Endometrial microvascular endothelial cells (primary cell): ENCODE measurements around the gene PPP1R1A. TPM values are rescaled to one million over a fixed set of nuclear protein-coding genes. Genes with fewer than 3 reads are reported as not detected.

Experiments
- in situ Hi-C: cut with HindIII; loops from 2 replicates; pipeline ENCODE4 v1.10.0; 2017; ENCODE audit warnings: low sequenced_read_pairs, low pct_unique_long_range_greater_than_20kb; ENCODE audit errors: inconsistent ontology term
- total RNA-seq: library from RNA; depleted of rRNA; stranded (reverse); fragments of >200 nt; gene quantifications from one replicate; pipeline ENCODE4 v1.2.3, GENCODE V29; 2015; ENCODE audit errors: inconsistent ontology term

PPP1R1A gene
- total RNA-seq, 1 donor from 2014 or later: not detected

DNA sequence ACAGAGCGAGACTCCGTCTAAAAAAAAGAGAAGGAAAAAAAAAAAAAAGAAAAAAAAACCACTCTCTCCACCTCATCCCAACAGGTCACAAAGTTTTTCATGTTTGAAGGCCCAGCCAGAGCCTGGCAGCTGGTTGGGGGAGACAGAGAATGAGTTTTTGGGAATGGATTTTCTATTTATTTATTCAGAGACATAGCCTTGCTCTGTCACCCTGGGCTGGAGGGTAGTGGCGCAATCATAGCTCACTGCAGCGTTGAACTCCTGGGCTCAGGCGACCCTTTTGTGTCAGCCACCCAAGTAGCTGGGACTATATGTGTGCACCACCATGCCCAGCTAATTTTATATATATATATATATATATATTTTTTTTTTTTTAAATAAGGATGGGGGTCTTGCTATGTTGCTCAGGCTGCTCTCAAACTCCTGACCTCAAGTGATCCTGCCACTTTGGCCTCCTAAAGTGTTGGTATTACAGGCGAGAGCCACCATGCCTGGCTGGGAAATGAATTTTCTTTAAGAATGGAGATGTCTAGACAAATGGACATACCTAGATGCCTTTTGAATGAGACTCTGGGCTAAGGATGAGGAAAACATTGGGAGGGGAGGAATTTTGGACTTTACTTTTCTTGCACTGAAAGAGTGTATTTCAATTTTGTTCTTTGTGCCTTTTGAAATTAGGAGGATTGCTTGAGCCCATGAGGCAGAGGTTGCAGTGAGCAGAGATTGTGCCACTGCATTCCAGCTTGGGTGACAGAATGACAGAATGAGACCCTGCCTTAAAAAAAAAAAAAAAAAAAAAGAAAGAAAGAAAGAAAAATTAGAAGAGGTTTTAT, 16.9 kb upstream of the PPP1R1A start:
- in situ Hi-C loops: no loop called here

DNA sequence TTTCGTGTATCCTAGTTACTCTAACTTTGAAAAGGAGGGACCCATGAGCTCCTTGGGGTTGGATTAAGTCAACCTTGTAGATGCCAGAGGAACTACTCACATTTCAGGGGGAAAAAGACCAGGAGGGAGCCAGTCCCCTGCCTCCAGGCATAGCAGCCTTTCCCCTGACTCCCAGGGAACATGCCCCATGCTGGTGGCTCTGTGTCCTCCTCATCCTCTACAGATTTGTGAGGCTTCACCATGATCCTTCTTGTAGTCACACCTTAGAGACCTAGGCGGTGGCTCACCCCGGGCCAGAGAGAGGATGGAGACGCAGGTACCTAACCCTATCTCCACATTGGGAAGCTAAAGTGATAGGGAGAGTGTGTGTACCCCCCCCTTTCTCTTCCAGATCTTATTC, 16.0 kb upstream of the PPP1R1A start:
- in situ Hi-C loops: no loop called here

DNA sequence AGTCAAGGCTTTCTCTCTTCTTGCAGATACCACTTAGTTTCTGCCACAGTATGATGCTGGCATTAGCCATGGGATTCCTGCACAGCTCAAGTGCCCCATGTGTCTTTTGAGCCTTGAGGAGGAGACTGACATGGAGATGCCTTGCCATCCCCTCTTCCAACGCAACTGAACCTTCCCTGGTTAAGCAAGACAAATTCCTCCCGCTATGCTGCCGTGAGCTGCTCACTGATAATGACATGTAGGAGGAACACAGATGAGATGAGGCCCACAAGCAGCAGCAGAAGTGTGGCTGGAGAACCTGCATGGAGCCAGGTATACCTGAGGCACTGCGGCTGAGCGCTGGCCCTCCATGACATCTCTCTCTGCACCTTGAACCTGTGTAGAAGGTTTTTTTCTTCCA, 15.4 kb upstream of the PPP1R1A start:
- in situ Hi-C loops: no loop called here

DNA sequence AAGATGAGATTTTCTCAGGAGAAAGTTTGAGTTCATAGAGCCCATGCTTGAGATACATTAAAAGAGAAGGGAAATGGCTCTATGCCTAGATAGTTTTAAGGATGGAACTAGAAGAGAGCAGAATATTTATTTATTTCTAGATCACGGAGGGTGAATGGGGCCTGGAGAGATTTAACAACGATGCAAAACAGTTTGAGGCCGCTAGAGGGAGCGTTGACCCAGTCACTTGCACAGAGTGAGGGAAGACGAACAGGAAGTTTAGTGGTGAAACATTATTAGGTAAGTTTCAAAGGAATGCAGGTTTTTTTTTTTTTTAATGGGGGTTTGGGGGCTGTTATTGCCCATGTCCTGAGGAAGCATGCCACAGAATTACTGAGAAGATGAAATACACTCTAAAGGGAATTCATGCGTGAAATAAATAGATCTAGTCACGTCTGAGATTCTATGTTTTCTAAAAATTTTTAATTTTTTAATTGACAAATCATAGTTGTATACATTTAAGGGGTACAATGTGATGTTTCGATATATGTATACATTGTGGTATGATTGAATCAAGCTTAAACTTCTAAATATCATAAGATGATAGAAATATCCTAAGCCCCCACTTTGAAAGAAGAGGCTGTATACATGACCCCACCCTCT, 14.8 kb upstream of the PPP1R1A start:
- in situ Hi-C loops: no loop called here

DNA sequence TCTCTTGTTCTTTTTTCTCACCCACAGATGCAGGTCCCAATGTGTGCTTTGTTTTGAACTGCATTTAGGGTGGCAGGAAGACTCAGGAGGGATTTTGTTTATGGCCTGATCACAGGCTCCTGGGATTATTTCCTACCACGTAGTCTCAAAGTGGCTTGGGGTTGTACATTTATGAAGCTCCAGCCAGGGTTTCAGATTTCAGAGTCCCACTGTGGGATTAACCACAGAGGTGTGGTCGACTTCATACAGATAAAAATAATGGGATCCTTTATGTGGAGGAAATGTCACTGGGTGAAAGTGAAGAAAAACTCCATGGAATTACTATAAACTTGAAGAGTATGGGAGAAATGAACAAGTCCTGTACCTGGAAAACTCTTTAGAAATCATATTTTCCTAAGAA, 14.2 kb upstream of the PPP1R1A start:
- in situ Hi-C loops: no loop called here

DNA sequence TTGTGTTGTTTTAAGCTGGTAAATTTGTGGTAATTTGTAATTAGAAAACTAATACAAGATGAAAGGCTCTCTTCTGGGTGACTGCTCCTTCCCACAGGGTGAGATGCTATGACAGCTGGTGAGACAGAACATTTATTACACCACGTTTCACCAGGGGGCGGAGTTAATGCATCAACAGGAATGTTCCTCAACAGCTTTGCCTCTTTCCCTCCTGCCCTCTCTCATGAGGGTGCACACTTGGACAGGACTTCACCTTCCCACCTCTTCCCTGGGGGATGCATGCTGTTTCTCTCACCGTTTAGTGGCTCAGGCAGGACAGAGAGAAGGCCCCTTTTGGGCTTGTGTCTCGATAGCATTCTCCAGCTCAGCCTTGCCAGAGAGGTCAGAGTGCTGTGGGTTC, 13.4 kb upstream of the PPP1R1A start:
- in situ Hi-C loops: no loop called here

DNA sequence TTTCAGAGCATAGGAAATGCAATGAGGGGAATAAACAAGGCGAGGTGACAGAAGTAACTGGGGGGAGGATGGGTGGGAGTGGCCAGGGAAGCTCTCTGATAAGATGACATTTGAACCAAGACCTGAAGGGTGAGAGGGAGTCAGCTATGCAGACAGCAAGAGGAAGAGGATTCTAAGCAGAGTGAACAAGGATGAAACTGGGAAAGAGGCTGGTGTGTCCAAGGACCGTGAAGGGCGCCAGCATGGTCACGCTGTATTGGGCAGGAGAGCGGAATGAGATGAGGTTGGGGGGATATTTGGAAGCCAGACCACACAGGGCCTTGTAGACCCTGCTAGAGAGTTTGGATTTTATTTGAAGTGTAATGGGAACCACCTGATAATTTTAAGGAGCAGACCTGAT, 10.5 kb upstream of the PPP1R1A start:
- in situ Hi-C loops: no loop called here

DNA sequence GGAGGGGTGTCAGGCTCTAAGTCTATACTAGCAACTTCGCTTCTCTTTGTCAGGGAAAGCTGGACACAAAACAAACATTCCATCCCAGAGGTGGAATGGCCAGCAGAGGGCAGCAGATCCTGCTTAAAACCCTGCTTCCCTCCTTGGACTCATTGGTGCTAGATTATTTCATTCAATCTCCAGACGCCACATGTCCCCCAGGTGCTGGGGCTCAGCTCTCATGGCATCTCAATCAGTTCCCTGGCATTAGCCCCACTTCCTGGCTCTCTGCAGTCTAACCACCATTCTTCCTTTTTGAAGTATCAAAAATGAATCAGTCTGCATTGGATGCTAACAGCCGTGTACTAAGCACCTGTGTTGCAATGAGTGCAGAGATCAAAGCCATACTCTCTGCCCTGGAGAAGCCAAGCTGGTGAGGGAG, 8.1 kb upstream of the PPP1R1A start:
- in situ Hi-C loops: no loop called here

DNA sequence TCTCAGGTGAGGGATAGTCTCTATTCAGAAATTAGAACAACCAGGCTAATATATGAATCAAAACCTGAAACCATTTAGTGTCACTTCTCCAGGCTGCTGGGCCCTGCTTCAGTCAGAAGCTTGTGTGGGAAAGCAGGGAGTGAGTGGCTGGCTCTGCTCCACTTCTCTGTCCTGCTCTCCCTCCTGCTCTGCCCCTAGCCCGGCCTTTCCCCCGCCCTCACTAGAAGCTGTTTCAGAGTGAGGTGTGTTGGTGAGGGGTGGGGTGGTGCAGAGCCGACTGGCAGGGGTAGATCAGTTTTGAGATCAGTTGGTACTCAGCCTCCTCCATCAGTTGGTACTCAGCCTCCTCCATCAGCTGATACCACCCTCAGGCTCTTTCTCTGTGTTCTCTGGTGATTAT, 7.0 kb upstream of the PPP1R1A start:
- in situ Hi-C loops: no loop called here

DNA sequence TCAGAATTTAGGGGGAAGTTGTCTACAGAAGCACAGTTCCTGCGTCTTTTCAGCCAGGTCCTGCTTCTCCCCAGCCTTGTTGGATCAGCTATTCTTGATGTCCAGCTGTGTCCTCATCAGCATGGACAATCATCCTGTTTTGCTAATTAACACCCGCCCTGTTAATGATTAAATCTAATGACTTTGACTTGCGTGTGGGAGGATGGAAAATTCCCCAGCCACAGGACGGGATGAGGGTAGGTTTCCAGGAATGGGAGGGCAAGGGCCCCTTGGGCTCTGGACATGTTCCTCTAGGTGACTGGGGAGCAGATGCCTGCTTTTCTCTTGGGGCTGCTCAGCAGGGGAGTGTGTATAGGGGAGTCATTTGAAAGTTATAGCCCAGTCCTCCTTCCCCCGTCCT, 5.3 kb upstream of the PPP1R1A start:
- in situ Hi-C loops: no loop called here

DNA sequence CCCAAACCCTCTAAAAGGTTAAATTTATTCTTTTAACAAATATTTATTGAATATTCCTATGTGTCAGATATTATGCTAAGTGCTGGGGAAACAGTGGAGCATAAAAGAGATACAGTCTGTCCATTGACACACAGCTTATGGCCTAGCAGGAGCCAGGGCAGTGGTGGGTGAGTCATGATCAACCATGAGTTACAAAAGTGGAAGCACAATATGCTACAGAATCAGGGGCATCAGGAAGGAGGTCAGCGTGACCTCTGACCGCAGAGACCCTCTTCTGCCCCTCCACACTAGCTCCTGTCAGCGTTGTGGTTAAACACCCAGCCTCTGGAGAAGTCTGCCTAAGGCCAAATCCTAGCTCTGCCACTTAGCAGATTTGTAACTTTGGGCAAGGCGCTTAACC, 4.7 kb upstream of the PPP1R1A start:
- in situ Hi-C loops: no loop called here

DNA sequence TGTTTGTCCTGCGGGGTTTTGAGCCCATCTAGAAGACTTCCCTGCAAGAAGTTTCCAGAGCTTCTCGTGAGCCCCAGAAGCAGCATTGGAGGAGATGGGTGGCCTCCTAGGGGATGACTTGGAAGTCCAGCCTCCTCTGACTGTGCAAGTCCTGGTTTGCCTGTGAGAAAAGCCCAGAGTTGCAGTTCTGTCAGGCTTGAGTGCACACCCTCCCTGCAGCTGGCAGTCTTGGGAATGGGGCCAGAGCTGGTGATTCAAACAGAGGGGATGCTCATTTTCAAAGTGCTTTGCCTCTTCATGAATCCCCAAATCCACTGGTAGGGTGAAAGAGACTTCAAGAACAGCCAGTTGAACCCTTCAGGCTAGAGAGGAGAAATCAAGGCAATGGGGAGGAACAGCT, 3.9 kb upstream of the PPP1R1A start:
- in situ Hi-C loops: no loop called here

DNA sequence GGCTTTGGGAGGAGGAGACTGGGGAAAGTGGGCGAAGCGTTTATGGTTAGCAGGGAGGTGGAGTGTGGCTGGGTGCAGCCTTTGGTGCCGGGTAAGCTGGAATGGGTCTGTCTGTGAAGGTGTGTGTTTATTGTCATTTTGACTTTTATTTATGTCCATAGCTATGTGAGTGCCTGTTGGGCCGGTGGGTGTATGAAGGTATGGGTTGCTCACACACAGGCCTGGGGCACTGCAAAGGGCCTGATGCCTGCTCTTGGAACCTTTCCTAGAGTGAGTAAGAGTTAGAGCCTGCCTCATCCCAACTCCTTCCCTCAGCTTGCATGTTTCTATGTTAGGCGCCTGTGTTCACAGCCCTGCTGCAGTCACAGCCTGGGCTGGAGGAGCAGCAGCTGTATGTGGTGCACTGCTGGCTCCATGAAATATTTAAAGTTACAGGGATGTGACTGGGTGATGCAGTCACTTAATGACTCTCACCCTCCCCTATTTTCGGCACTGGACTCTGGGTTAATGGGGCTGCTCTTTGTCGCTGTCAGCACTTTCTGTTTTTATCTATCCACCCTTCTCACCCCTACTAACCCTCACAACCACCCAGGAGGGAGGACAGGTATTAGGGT, 2.6 kb upstream of the PPP1R1A start:
- in situ Hi-C loops: no loop called here

DNA sequence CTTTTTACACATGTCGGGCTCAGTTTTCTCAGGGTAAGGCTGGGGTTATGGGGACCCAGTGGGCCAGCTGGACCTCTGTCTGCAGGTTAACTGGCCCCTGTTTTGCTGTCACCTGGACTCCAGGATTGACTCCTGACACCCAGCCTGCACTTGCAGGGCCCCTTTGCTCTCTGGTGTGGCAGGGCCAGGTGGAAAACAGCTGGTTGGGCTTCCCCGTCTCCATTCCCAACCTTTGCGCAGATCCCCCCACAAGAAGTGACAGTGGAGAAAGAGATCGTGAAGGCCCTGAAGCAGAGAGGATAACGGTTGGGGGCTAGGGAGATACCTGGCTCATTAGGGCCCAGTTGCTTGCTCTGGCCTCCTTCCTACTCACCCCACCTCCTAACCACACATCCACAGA, 1.5 kb upstream of the PPP1R1A start:
- in situ Hi-C loops: no loop called here

DNA sequence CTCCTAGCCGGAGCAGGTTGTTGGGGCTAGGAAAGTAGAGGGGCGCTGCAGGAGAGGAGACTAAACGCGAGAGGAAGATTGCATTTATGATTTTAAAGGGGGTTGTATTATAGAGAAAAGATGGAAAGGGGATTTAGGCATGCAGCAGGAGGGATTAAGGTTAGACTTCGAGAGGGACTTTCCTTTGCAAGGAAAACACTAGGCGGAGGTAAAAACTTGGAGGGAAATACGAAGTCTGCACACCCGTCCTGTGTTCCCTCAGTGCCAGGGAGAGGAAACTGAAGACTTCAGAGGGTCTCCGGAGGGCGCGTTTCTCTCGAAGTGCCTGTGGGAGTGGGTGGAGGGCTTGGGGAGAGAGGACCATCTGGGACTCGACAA, 420 bp upstream of the PPP1R1A start:
- in situ Hi-C loops: no loop called here

DNA sequence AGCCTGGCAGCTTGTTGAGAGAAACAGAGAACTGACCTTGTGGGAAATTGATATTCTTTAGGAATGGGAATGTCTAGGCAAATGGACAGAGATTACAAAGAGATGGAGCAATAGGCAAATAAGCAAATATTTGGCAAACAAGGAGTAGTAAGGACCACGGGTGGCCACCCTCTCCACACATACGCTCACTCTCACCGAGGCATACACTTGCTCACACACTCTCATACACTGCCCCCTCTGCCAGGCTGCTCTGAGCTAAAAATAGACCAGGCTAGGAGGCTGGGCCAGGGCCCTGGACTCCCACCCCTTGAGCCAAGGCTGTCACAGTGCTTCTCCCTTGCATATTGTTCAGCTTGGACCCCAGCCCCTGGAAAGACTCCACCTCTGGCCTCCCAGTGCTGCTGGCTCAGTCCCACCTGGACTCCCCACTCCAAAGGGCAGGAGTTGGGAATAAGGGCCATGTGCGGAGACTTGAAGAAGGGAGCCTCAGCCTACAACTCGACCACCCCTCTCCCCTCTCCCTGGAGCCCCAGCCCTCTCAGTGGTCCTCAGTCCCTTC, 1.1 kb downstream of the PPP1R1A start:
- in situ Hi-C loops: no loop called here

DNA sequence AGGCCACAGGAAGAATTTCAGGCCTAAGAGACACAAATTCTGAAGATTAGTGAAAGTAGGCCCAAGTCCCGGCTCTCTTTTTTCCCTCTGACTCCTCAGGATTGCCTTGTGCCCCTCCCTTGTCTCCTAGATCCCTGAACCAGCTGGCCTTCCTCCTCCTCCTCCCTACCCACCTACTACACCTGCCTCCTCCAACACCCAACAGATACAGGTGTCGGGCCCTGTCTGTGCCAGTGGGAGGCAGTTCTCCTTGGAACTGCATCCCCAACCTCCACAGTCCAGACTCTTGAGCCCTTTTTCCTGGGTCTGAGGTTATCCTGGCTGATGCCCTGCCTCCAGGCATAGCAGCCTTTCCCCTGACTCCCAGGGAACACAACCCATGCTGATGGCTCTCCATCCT, 1.8 kb downstream of the PPP1R1A start:
- in situ Hi-C loops: no loop called here

DNA sequence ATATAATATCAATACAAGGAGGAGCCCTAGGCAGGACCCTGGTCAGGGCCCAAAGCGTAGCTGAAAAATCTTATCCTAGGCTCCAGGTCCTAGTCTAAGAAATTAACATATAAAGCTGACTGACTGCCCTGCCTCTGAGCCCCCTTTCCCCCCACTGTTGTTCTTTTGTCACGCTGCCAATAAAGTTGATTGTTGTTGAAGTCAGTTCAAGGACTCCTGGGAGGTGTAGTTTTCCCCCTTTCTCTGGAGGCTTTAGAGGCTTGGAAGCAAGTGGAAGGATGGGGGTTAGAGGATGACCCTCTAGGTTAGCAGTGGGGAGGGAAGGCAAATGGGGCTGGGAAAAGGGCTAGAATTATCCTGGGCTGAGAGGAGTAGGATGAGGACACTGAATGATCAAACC, 3.2 kb downstream of the PPP1R1A start:
- in situ Hi-C loops: no loop called here

DNA sequence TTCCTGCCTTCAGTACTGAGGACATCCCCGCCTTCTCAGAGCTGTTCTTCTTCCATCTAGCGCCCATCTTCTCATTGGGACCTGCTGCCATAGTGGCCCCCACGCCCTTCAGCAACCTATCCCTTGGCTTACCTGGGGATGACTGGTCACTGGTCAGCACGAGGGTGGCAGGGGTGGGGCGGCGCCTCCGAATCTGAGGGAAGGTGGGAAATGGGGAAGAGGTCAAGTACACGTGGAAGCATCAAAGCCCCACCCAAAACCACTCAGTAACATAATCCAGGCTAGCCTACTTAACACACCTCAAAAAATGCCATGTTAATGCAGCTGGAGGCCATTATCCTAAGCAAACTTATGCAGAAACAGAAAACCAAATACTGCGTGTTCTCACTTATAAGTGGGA, 4.3 kb downstream of the PPP1R1A start:
- in situ Hi-C loops: no loop called here

DNA sequence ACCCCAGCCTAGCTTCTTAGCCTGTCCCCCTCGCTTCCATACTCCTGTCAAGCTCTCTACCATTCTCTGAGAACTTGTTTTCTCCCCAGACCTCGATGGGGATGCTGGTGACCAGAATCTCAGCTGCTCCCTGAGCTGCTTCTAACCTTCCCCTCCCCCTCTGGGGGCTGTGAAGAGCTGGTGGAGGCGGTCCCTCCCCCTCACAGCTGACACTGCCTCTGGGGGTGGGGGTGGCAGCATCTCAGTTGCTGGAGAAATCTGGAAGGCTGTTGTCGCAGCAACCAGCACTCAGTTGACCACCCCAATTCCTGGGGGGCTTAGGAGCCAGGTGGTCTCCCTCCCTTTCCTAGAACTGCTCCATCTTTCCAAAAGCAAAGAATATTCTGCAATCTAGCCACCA, 4.7 kb downstream of the PPP1R1A start:
- in situ Hi-C loops: no loop called here
